TTC549 (cell line): ENCODE measurements around the gene SERINC2.
"Not testable (repeated sequence)": the region's sequence is repeated elsewhere in the genome, so short reads cannot be mapped to it uniquely, and the experiment has no call there.

Experiments used
- FAIRE-seq: peaks from 2 replicates; lab custom pipeline; 2012; peaks lifted over from hg19 to GRCh38; lab: Jason Lieb, UNC

Gene SERINC2

GRCh38 chr1:31415658-31416057, 2.6 kb downstream of the SERINC2 start:
- FAIRE-seq: no peak

GRCh38 chr1:31416101-31416736, 3.2 kb downstream of the SERINC2 start:
- no peak for FAIRE-seq

GRCh38 chr1:31417148-31417547, 4.1 kb downstream of the SERINC2 start:
- no peak for FAIRE-seq

GRCh38 chr1:31418626-31419323, 5.8 kb downstream of the SERINC2 start:
- no peak for FAIRE-seq

- FAIRE-seq: no peak
Measured at GRCh38 chr1:31420716-31421115, 7.7 kb downstream of the SERINC2 start.

GRCh38 chr1:31421371-31422040, 8.5 kb downstream of the SERINC2 start:
- FAIRE-seq: no peak

- no peak for FAIRE-seq
Measured at GRCh38 chr1:31422505-31423319, 9.7 kb downstream of the SERINC2 start.

- no peak for FAIRE-seq
Measured at GRCh38 chr1:31423418-31423947, 10.5 kb downstream of the SERINC2 start.

GRCh38 chr1:31424568-31424967, 11.6 kb downstream of the SERINC2 start:
- FAIRE-seq: no peak

GRCh38 chr1:31425301-31426081, 12.5 kb downstream of the SERINC2 start:
- FAIRE-seq: no peak

GRCh38 chr1:31426249-31426922, 13.4 kb downstream of the SERINC2 start:
- no peak for FAIRE-seq

- no peak for FAIRE-seq
Measured at GRCh38 chr1:31427322-31427721, 14.3 kb downstream of the SERINC2 start.

GRCh38 chr1:31428436-31429221, 15.6 kb downstream of the SERINC2 start:
- FAIRE-seq: no peak

GRCh38 chr1:31429583-31429982, 16.6 kb downstream of the SERINC2 start:
- no peak for FAIRE-seq

- not testable (repeated sequence) for FAIRE-seq
Measured at GRCh38 chr1:31431351-31432257, 18.6 kb downstream of the SERINC2 start.

GRCh38 chr1:31432592-31433395, 19.8 kb downstream of the SERINC2 start:
- no peak for FAIRE-seq

- no peak for FAIRE-seq
Measured at GRCh38 chr1:31433396-31433930, 20.4 kb downstream of the SERINC2 start.
